ENCODE data around the gene CHRNA9. TPM values are rescaled to one million over a fixed set of nuclear protein-coding genes. Genes with fewer than 3 reads are reported as not detected.

Gene CHRNA9
- total RNA-seq, 1 experiment from 2014 or later: 0.48 TPM

DNA sequence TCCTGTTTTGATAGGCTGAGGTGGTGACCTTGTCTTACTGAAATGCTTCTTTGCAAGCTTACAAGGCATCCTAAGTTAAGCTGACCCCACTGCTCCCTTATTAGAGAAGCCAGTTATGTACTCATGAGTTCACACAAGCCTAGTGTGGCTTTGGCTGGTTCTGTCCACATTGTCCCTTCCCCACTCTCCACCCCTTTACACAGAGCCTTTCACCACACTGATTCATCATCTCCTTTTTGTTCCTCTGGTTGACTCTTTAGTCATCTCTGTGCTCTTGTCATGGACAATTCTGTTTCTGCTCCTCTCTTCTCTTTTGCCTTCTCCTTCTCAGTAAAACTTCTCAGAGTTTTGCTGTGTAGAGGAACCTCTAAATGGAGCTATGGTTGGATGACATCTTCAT is 4.9 kb downstream of the CHRNA9 start:
- DNase-seq (ENCODE audit: low read depth): peak; percentile 36

- no peak for DNase-seq (ENCODE audit: low read depth)
Measured at GRCh38 chr4:40347472-40347871, 12.3 kb downstream of the CHRNA9 start.

DNA sequence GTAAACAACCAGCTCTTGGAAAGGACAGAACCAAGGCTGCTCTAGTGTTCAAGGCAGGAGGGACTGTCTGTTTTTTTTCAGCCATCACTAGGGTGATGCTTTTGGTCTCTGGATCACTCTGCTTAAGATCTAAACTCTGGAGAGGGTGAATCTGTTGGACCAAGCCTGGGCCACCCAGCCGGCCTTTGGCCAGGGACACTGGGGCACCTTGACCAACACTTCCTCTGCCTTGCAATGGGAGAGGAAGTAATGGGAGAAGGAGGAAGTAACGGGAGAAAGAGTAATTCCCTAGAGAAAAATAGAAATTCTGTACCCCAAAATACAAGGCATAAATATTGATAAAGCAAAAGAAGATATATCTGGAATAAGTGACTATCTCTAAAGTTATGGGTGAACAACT is 12.9 kb downstream of the CHRNA9 start:
- no peak for DNase-seq (ENCODE audit: low read depth)

- peak; percentile 75 for DNase-seq (ENCODE audit: low read depth)
Measured at GRCh38 chr4:40349561-40350198, 14.5 kb downstream of the CHRNA9 start.

DNA sequence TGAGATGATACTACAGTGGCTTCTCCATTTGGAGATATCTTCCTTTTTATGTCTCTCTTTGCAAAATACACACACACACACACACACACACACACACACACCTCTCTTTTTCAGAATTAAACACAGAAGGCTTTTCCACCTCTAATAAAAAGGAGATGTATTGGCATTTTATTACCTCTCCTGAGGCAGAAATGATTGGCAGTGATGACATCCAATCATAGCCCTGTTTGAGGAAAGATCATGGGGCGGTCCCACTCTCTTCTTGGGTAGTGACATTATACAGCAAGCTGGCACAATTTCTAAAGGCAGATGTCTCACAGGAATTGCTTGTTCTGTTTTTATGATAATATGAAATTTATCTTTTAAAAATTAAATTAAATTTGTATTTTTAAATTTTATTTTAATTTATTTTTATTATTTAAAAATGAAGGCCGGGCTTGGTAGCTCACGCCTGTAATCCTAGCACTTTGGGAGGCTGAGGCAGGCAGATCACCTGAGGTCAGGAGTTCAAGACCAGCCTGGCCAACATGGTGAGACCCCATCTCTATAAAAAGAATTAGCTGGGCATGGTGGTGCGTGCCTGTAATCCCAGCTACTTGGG is 15.6 kb downstream of the CHRNA9 start:
- peak; percentile 40 for DNase-seq (ENCODE audit: low read depth)

DNA sequence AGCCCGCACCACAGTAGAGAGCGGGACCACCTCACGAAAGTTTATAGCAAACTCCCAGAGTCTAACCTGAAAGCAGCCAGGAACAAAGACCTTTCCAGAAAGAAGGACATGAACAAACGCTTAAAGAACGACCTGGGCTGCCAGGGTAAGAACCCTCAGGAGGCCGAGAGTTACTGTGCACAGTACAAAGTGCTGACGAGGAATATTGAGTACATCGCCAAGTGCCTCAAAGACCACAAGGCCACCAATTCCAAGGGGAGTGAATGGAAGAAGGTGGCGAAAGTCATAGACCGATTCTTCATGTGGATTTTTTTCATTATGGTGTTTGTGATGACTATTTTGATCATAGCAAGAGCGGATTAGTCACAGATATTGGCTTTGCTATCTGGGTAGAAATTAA is 19.0 kb downstream of the CHRNA9 start:
- no peak for DNase-seq (ENCODE audit: low read depth)

GRCh38 chr4:40355131-40355530 is 20.0 kb downstream of the CHRNA9 start:
- DNase-seq (ENCODE audit: low read depth): no peak

DNA sequence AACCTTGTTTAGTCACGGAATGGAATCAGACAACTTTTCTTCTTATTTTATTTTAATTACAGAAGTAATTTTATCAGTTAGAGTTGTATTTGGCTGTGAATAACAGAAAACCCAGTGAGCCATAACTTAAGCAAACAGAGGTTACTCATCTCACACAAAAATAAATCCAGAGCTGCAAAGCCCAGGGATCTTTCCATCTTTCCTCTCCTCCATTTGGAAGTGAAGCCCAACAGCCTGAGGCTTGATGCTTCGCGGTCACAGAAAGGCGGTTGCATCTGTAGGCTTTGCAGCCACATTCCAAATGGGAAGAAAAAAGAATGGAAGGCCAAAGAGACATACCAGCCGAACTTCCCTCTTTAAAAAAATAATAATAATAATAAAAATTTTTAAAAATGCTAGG is 22.6 kb downstream of the CHRNA9 start:
- DNase-seq (ENCODE audit: low read depth): peak; percentile 85

DNA sequence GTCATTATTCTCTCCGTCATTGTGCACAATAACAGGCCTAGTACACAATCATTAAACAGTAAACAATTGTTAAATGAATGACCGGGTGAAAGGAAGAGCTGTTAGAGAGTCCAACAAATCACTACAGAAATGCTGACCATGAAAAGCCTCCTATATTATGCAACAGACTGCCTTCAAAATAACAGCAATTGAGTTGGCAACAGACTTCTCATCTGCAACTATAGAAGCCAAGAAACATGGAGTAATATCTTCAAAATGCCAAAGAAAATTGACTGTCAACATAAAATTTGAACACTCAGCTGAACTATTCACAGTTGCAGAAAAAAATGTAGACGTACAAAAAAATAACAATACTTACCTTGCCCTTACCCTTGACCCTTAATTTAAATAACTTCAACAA is 26.2 kb downstream of the CHRNA9 start:
- DNase-seq (ENCODE audit: low read depth): no peak

DNA sequence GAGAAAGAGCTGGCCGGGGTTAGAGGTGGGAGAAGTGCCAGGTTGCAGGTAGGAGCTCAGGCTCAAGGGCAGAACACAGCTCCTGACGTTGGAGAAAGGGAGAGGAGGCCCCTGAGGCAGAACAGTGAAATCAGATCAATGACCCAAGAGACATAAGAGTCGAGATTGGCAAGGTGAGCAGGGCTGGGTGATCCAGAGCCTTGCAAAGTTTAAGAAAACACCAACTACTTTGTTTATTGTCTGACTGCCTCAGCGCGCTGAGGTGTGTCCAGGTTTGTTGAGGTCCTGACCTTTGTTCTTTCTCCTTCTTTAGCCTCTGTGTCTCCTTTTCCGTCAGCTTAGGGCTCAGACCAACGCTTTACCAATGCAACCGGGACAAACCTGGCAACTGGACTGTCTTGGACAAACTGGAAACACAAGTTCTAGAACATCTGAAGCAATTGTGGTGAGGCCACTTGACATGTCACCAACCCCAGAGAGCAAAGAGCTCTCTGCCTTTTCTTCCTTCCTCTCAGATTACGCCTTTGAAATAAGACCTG is 28.3 kb downstream of the CHRNA9 start:
- DNase-seq (ENCODE audit: low read depth): no peak

DNA sequence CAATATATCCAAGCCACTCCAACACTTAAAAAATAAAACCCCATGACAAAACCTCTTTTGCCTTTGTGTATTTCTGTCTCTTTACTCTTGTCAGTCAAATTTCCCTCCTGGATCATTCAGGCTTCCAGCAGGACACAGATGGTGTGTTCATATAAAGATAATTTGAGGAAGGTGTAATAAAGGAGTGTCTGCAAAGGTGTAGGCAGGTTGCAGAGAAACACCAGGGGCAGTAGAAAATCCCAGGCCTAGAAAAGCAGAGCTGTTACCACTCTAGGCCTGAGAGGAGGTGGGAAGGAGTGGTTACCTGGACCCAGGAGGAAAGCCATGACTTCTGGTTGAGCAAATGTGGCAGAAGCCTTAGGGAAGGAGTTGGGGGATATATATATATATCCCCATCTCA is 28.8 kb downstream of the CHRNA9 start:
- DNase-seq (ENCODE audit: low read depth): no peak

GRCh38 chr4:40365766-40366165 is 30.6 kb downstream of the CHRNA9 start:
- no peak for DNase-seq (ENCODE audit: low read depth)

GRCh38 chr4:40367451-40367850 is 32.3 kb downstream of the CHRNA9 start:
- DNase-seq (ENCODE audit: low read depth): no peak

DNA sequence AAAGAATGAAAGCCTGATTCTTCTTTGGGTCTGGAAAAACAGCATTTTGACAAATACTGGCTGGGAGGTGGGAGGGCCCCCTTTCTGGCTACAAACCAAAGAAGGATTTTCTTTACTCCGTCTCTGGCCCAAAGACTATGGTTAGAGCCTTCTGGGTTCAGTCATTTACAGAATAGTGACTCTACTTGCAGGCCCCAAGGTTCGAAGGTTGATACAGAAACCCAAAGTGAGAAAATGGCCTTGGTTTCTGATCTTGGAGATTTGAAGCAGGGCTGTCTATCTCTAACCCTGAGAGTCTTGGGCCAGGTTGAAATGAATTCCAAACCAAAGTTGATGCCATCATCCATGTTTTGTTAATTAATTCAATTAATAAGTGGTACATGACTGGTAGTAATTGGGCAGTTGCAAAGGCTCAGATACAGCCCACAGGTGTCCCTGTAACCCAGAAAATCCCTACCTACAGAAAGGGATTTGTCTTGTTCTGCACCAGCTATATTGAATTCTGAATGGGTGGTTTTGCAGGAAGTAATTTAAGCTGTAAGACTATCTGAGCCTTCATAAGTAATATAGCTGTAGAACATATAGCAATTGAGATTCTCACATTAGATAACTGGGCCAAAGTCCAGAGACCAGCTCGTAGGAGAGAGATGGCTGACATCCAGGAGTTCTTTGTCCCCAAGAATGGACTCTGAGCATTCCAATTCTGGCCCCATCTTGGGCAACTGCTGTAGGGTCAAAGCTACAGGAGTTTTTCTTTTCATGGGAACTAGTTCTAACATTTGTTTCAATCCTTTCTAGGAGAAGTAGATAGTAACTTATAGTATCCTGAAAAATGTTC is 34.5 kb downstream of the CHRNA9 start:
- no peak for DNase-seq (ENCODE audit: low read depth)

GRCh38 chr4:40372651-40373050 is 37.5 kb downstream of the CHRNA9 start:
- DNase-seq (ENCODE audit: low read depth): no peak

DNA sequence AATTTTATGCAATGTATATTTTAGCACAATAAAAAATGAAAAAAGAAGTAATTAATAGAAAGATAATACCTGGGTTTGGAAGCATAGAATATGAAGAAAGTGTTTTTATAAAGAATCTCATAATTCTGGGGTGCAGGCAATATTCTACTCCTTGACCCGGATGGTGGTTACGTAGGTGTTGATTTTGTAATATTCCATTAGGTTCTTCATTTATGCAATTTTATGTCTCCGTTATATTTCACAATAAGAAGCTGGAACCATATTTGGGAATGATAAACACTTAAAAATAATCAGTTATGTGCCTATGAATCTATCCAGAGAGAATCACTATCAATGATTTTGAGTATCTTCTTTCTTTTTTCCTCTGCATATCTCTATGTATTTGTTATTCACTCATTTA is 38.5 kb downstream of the CHRNA9 start:
- DNase-seq (ENCODE audit: low read depth): no peak

DNA sequence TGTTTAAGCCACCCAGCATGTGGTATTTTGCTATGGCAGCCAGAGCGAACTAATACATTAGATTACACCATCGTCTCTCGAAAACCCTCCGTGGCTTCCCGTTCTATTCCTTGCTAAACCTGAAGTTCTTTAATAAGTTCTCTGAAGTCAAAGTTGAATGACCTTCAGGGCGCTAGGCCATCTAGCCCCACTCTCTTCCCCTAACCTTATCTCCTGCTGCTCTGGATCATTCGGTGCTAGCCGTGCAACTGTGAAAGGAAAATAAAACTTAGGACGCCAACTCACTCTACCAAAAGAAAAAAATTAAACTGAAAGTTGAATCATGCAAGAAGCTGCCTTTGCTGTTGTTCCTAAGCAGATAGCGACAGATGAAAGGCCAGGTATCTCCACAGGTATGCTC is 40.0 kb downstream of the CHRNA9 start:
- DNase-seq (ENCODE audit: low read depth): no peak

DNA sequence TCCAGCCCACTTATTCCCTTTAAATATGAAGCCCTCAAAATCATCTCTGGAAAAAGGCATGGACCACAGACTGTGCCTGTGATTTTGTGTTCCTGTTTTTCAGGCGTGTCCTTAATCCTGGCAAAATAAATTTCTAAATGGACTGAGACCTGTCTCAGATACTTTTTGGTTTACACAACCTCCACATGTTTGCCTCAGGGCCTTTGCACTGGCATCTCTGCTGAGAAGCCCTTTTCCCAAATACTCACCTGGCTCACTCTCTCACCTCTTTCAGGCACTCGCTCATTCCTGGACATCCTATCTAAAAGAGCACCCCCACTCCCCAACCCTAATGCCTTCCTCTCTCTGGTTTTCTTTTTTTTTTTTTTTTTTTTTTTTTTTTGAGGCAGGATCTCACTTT is 40.5 kb downstream of the CHRNA9 start:
- DNase-seq (ENCODE audit: low read depth): no peak

GRCh38 chr4:40377512-40378365 is 42.6 kb downstream of the CHRNA9 start:
- peak; percentile 23 for DNase-seq (ENCODE audit: low read depth)

GRCh38 chr4:40378619-40379018 is 43.5 kb downstream of the CHRNA9 start:
- DNase-seq (ENCODE audit: low read depth): no peak

- DNase-seq (ENCODE audit: low read depth): no peak
Measured at GRCh38 chr4:40379248-40379647, 44.1 kb downstream of the CHRNA9 start.

GRCh38 chr4:40380647-40381046 is 45.5 kb downstream of the CHRNA9 start:
- no peak for DNase-seq (ENCODE audit: low read depth)

Data from RPMI7951 (cell line).